Measurements from ENCODE around the gene PALLD. TPM values are rescaled to one million over a fixed set of nuclear protein-coding genes. Genes with fewer than 3 reads are reported as not detected.

The PALLD gene
- total RNA-seq, 1 experiment from 2014 or later, result 6.5 TPM

DNA sequence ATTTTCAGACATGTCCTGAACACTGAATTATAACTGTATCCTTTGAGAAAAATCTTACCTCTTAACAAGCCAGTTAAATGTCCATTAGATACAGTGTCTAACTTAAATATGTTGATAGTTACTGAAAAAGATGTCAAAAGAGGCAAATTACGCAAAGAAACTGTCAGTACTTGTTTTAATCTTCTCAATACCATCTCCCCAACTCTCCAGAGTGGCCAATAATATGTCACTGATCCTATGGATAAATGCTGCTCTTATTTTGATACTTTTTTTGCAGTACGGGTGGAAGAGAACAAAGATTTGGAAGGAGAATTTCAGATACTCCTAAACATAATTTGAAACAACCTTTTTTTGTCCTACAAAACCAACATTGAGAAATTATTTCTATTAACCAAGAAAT is 320.5 kb downstream of the PALLD start:
- intact Hi-C loops (cut with micrococcal nuclease; ENCODE audit: unreplicated experiment) (no loop called here), in situ Hi-C loops (cut with HindIII; ENCODE audit: low pct_unique_long_range_greater_than_20kb, low sequenced_read_pairs) (no loop called here)
- Histone ChIP-seq H3K9me3 (ENCODE audit: control insufficient read depth, insufficient read depth, low read depth, low read length) (no peaks in the 10 kb centered on the region), H3K27me3 (ENCODE audit: control insufficient read depth, insufficient read depth, low read length) (peaks cover 3% of the 10 kb centered on the region), H3K4me3 (ENCODE audit: low read depth in 2 of 2, low read length in 2 of 2) (no peak overlapping the region), H3K4me1 (ENCODE audit: control insufficient read depth, insufficient read depth, low read length) (no peaks in the 10 kb centered on the region), H3K27ac (ENCODE audit: low read length) (no peak overlapping the region), H3K36me3 (ENCODE audit: control insufficient read depth, insufficient read depth, low read length) (no peaks in the 10 kb centered on the region)
- no peak for ATAC-seq
- CTCF ChIA-PET, result no interaction called here
- TF ChIP-seq POLR2AphosphoS5 (IDR thresholded peaks at IDR 0.05; ENCODE audit: low read depth, low read length) (no peak), SIN3A (IDR thresholded peaks at IDR 0.05; ENCODE audit: borderline replicate concordance, insufficient read depth, low read depth, low read length) (no peak), TCF7L2 (IDR thresholded peaks at IDR 0.05; ENCODE audit: low read depth, low read length) (no peak)
- TF ChIP-seq, protein P1, sequence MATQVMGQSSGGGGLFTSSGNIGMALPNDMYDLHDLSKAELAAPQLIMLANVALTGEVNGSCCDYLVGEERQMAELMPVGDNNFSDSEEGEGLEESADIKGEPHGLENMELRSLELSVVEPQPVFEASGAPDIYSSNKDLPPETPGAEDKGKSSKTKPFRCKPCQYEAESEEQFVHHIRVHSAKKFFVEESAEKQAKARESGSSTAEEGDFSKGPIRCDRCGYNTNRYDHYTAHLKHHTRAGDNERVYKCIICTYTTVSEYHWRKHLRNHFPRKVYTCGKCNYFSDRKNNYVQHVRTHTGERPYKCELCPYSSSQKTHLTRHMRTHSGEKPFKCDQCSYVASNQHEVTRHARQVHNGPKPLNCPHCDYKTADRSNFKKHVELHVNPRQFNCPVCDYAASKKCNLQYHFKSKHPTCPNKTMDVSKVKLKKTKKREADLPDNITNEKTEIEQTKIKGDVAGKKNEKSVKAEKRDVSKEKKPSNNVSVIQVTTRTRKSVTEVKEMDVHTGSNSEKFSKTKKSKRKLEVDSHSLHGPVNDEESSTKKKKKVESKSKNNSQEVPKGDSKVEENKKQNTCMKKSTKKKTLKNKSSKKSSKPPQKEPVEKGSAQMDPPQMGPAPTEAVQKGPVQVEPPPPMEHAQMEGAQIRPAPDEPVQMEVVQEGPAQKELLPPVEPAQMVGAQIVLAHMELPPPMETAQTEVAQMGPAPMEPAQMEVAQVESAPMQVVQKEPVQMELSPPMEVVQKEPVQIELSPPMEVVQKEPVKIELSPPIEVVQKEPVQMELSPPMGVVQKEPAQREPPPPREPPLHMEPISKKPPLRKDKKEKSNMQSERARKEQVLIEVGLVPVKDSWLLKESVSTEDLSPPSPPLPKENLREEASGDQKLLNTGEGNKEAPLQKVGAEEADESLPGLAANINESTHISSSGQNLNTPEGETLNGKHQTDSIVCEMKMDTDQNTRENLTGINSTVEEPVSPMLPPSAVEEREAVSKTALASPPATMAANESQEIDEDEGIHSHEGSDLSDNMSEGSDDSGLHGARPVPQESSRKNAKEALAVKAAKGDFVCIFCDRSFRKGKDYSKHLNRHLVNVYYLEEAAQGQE (IDR thresholded peaks at IDR 0.05; ENCODE audit: insufficient read depth in 1 of 2, low read depth in 2 of 2, low read length in 1 of 2), result no peak
- BruUV-seq (replicated peaks), result no TSS peak
- POLR2A ChIA-PET, result interaction anchor here (0.6 kb wide), 1 partner anchor 13 kb away, joined by 3 read pairs; no protein-coding TSS in a partner anchor
- DNase-seq (ENCODE audit: low read depth, low spot score), result no peak

DNA sequence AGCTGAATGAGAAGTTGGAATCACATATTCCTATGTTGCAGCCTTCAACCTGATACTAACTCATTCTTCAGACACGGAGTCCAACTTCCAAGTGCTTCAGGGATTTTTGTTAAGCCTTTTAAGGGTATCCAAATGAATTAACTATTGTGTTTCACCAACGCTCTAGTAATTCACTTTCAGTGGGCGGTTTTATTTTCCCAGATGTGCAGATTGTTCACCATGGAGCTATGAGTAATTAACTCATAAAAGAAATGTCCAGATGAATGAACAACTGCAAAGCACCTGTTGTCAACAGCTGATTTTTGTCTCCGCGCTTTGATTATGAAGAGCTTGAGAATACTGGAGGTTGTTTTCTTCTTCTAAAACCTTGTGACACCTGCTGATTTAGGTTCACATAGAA is 325.6 kb downstream of the PALLD start:
- in situ Hi-C loops (cut with HindIII; ENCODE audit: low pct_unique_long_range_greater_than_20kb, low sequenced_read_pairs) (no loop called here), intact Hi-C loops (cut with micrococcal nuclease; ENCODE audit: unreplicated experiment) (no loop called here)
- ATAC-seq, result no peak
- Histone ChIP-seq H3K27me3 (ENCODE audit: control insufficient read depth, insufficient read depth, low read length) (peaks cover 2% of the 10 kb centered on the region; the same call in 1 of the 2 replicates), H3K4me3 (ENCODE audit: low read depth in 2 of 2, low read length in 2 of 2) (no peak overlapping the region), H3K9me3 (ENCODE audit: control insufficient read depth, insufficient read depth, low read depth, low read length) (no peaks in the 10 kb centered on the region), H3K4me1 (ENCODE audit: control insufficient read depth, insufficient read depth, low read length) (no peaks in the 10 kb centered on the region), H3K36me3 (ENCODE audit: control insufficient read depth, insufficient read depth, low read length) (no peaks in the 10 kb centered on the region), H3K27ac (ENCODE audit: low read length) (no peak overlapping the region)
- BruUV-seq (replicated peaks), result no TSS peak
- no peak for TF ChIP-seq TCF7L2 (IDR thresholded peaks at IDR 0.05; ENCODE audit: low read depth, low read length)
- TF ChIP-seq POLR2AphosphoS5 (IDR thresholded peaks at IDR 0.05; ENCODE audit: low read depth, low read length), result no peak
- TF ChIP-seq, protein P1 (IDR thresholded peaks at IDR 0.05; ENCODE audit: insufficient read depth in 1 of 2, low read depth in 2 of 2, low read length in 1 of 2), result no peak
- TF ChIP-seq, protein P2, sequence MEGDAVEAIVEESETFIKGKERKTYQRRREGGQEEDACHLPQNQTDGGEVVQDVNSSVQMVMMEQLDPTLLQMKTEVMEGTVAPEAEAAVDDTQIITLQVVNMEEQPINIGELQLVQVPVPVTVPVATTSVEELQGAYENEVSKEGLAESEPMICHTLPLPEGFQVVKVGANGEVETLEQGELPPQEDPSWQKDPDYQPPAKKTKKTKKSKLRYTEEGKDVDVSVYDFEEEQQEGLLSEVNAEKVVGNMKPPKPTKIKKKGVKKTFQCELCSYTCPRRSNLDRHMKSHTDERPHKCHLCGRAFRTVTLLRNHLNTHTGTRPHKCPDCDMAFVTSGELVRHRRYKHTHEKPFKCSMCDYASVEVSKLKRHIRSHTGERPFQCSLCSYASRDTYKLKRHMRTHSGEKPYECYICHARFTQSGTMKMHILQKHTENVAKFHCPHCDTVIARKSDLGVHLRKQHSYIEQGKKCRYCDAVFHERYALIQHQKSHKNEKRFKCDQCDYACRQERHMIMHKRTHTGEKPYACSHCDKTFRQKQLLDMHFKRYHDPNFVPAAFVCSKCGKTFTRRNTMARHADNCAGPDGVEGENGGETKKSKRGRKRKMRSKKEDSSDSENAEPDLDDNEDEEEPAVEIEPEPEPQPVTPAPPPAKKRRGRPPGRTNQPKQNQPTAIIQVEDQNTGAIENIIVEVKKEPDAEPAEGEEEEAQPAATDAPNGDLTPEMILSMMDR (IDR thresholded peaks at IDR 0.05), result no peak
- no peak for TF ChIP-seq SIN3A (IDR thresholded peaks at IDR 0.05; ENCODE audit: borderline replicate concordance, insufficient read depth, low read depth, low read length)
- no peak for DNase-seq (ENCODE audit: low read depth, low spot score)
- CTCF ChIA-PET, result no interaction called here
- POLR2A ChIA-PET, result no interaction called here

All from Panc1 (cell line).